Stimulated activated naive B cell treated with anti-CD40 and anti-IgM and Interleukin-4, amounts not matched to agents 10 μg/mL and 1 μg/mL and 100 μg/mL, for 72 hours (primary cell): ENCODE data around the gene ALDOC.

Source experiments
- ATAC-seq, 2 donors: fragments of 150-1000 bp; cut with Tn5 transposase; replicated peaks; 2 replicates each; pipeline ENCODE4 v1.10.0; 2021; ENCODE audit warnings: moderate library complexity in 1 of 2
- DNase-seq: peaks from one replicate; pipeline ENCODE4 v3.0.0; 2021
- H3K27ac Mint-ChIP-seq: one replicate; pipeline ENCODE4 v1.8.0; 2022; ENCODE audit warnings: mild to moderate bottlenecking, mixed read lengths
- H3K27me3 Mint-ChIP-seq, 2 donors: one replicate each; pipeline ENCODE4 v1.8.0; 2022; ENCODE audit warnings: mixed read lengths in 2 of 2
- H3K36me3 Mint-ChIP-seq, 2 donors: one replicate each; pipeline ENCODE4 v1.8.0; 2022; ENCODE audit warnings: mixed read lengths in 2 of 2, mild to moderate bottlenecking in 1 of 2
- H3K4me1 Mint-ChIP-seq, 2 donors: one replicate each; pipeline ENCODE4 v1.8.0; 2022; ENCODE audit warnings: mixed read lengths in 2 of 2, mild to moderate bottlenecking in 1 of 2
- H3K4me3 Mint-ChIP-seq, 2 donors: one replicate each; pipeline ENCODE4 v1.8.0; 2022; ENCODE audit warnings: mild to moderate bottlenecking in 2 of 2, mixed read lengths in 2 of 2, moderate library complexity in 1 of 2
- H3K9me3 Mint-ChIP-seq, 2 donors: one replicate each; pipeline ENCODE4 v1.8.0; 2022; ENCODE audit warnings: mixed read lengths in 2 of 2, mild to moderate bottlenecking in 1 of 2

ALDOC gene

DNA sequence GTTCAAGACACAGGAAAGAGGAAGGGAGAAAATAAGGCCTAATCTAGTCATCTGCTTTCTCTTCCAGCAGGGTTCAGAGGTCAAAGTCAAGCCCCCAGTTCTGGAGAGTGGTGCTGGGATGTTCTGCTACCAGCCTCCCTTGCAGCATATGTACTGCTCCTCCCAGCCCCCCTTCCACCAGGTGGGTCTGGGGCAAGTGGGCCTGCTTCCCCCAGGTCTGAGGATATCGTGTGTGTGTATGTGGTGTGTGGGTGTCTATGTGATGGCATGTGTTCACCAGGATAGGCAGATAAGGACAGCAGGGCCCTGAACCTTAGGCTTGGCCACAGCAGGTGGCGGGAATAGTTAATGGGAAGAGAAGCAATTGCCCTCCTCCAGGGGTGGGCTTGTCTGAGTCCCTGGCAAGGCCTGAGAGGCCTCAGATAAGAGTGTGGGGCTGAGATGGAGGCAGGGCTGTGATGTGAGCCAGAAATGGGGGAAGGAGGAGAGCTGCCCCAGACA, 49.5 kb downstream of the ALDOC start:
- Mint-ChIP-seq H3K4me1 (no peaks in the 10 kb centered on the region), H3K27me3 (peaks cover 4 to 11% of the 10 kb centered on the region in 2 donors), H3K9me3 (no peaks in the 10 kb centered on the region), H3K27ac (no peak overlapping the region), H3K36me3 (no peaks in the 10 kb centered on the region), H3K4me3 (no peak overlapping the region)
- DNase-seq (no peak), ATAC-seq (no peak)

DNA sequence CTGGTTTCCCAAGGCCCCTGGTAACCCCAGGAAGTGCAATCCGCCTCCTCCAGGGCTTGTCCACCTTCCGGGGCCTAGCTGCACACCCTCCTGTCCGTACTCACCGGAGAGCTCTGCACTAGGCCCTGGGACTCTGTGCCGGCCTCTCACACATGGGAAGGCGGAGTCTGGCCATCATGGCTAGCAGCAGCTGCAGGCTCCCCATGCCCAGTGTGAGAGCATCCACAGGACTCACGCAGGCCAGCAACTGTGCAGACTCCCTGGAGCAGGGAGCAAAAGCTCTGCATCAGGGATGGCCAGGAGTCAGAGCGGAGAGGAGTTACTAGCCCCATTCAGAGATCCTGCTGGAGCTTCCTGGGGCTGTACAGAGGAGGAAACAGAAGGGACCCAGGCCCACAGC, 50.3 kb downstream of the ALDOC start:
- ATAC-seq (no peak), DNase-seq (no peak)
- Mint-ChIP-seq H3K9me3 (no peaks in the 10 kb centered on the region), H3K36me3 (no peaks in the 10 kb centered on the region), H3K4me1 (no peaks in the 10 kb centered on the region), H3K27me3 (peaks cover 4 to 8% of the 10 kb centered on the region in 2 donors), H3K27ac (no peak overlapping the region), H3K4me3 (no peak overlapping the region)

DNA sequence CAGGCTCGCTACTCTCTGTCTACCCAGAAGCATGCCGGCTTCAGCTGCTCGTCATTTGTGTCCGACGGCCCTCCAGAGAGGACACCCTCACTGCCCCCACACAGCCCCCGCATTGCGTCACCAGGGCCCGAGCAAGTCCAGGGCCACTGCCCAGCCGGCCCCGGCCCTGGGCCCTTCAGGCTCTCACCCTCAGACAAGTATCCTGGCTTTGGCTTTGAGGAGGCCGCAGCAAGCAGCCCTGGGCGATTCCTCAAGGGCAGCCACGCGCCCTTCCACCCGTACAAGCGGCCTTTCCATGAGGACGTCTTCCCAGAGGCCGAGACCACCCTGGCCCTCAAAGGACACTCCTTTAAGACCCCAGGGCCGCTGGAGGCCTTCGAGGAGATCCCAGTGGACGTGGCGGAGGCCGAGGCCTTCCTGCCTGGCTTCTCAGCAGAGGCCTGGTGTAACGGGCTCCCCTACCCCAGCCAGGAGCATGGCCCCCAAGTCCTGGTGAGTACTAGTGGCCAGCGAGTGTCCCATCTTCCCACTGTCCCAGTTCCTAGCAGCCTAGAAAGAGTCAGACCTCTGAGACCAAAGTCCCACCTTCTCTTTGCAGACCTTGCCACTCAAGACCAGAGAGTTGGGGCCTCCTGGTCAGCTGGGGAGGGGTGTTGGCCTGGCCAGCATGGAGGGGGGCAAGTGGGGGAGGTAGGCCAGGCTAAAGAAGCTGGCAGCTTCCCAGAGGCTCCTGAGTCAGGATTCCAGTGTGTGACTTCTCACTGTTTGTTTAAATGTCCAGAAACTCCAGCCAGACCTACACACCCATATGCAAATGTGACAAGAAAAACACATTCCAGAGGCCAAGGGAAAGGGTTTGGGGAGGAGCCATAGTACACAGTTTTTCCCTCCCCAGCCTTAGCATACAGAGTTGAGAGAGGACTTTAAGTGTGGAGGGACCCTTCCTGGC, 51.9 kb downstream of the ALDOC start:
- Mint-ChIP-seq H3K4me1 (no peaks in the 10 kb centered on the region), H3K27ac (no peak overlapping the region), H3K36me3 (no peaks in the 10 kb centered on the region), H3K9me3 (no peaks in the 10 kb centered on the region), H3K27me3 (no peaks in the 10 kb centered on the region), H3K4me3 (no peak overlapping the region)
- DNase-seq (no peak), ATAC-seq (no peak)

DNA sequence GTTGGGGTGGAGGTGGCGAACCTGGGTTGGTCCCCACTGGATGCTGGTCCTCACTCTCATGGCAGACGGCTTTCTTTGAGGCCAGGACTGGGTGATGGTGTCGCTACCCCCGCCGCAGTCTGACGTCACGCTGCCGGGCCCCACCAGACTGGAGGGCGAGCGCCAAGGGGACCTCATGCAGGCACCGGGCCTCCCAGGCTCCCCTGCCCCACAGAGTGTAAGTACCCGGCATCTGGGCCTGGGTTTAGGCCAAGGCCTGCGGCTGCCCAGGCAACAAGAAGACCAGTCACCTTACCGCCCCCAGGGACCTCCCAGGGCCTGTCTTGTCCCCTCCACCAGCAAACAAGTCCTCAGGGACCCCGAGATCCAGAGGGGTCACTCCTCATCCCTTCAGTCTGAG, 52.8 kb downstream of the ALDOC start:
- H3K27me3 Mint-ChIP-seq: peaks cover 0 to 5% of the 10 kb centered on the region in 2 donors
- no peak for DNase-seq
- H3K4me3 Mint-ChIP-seq: no peak overlapping the region
- no peak for ATAC-seq
- no peak overlapping the region for H3K27ac Mint-ChIP-seq
- H3K36me3 Mint-ChIP-seq: no peaks in the 10 kb centered on the region
- peaks cover 0 to 6% of the 10 kb centered on the region in 2 donors for H3K4me1 Mint-ChIP-seq
- H3K9me3 Mint-ChIP-seq: no peaks in the 10 kb centered on the region

DNA sequence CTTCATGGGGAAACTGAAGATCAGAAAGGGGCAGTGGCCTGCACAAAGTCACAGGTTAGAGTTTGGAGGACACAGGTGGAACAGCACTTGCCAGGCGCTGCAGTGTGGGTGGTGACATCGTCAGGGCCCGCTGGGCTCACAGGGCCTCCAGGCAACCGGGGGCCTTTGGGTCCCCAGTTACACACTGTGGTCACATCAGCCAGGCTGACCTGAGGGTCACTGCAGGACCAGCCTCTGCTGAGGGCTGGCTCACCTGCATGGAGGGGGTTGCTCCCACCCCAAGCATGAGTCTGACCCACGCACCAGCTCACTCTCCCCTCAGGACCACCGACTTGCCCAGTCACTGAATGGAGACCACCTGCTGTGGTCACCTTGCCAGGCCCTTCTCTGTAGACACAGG, 53.5 kb downstream of the ALDOC start:
- no peak overlapping the region for H3K4me3 Mint-ChIP-seq
- H3K36me3 Mint-ChIP-seq: no peaks in the 10 kb centered on the region
- no peaks in the 10 kb centered on the region for H3K9me3 Mint-ChIP-seq
- DNase-seq (no peak), ATAC-seq (no peak)
- H3K4me1 Mint-ChIP-seq: peaks cover 4 to 12% of the 10 kb centered on the region in 2 donors
- no peak overlapping the region for H3K27ac Mint-ChIP-seq
- H3K27me3 Mint-ChIP-seq: peaks cover 0 to 7% of the 10 kb centered on the region in 2 donors
